ENCODE data around the gene TPCN1.

DNA sequence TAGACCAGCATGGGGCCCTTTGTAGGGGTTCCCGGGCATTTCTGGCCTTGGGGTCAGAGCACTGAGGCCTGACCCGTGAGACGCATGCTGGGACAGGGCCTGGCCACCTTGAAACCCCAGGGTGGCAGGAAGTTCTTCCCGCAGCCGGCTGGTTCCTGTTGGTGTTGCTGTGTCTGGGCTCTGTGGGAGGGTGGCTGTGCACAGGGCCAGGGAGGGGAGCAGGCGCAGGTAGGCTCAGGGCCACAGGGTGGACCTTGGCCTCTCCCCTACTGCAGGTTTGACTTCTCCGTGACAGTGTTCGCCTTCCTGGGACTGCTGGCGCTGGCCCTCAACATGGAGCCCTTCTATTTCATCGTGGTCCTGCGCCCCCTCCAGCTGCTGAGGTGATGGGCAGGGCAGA is 65.4 kb downstream of the TPCN1 start:
- TF ChIP-seq POLR2AphosphoS5 (IDR thresholded peaks at IDR 0.05; ENCODE audit: low read depth) (no peak), EZH2 (IDR thresholded peaks at IDR 0.05; ENCODE audit: low read depth, unreplicated experiment) (no peak), JUNB (IDR thresholded peaks at IDR 0.05; ENCODE audit: unreplicated experiment) (no peak), EZH2phosphoT487 (IDR thresholded peaks at IDR 0.05; ENCODE audit: unreplicated experiment) (no peak), STAT1 (IDR thresholded peaks at IDR 0.05; ENCODE audit: unreplicated experiment) (no peak), CREB1 (CRISPR knock-in tag; IDR thresholded peaks at IDR 0.05; ENCODE audit: low read depth) (no peak), ZNF331 (CRISPR knock-in tag; IDR thresholded peaks at IDR 0.05; ENCODE audit: low read depth) (no peak), NANOG (IDR thresholded peaks at IDR 0.05; ENCODE audit: borderline replicate concordance) (no peak), ZNF114 (CRISPR knock-in tag; IDR thresholded peaks at IDR 0.05) (no peak)
- TF ChIP-seq, protein P1, sequence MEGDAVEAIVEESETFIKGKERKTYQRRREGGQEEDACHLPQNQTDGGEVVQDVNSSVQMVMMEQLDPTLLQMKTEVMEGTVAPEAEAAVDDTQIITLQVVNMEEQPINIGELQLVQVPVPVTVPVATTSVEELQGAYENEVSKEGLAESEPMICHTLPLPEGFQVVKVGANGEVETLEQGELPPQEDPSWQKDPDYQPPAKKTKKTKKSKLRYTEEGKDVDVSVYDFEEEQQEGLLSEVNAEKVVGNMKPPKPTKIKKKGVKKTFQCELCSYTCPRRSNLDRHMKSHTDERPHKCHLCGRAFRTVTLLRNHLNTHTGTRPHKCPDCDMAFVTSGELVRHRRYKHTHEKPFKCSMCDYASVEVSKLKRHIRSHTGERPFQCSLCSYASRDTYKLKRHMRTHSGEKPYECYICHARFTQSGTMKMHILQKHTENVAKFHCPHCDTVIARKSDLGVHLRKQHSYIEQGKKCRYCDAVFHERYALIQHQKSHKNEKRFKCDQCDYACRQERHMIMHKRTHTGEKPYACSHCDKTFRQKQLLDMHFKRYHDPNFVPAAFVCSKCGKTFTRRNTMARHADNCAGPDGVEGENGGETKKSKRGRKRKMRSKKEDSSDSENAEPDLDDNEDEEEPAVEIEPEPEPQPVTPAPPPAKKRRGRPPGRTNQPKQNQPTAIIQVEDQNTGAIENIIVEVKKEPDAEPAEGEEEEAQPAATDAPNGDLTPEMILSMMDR (conservative IDR thresholded peaks at IDR 0.05; ENCODE audit: low read depth in 2 of 2) = no peak
- TF ChIP-seq, protein P2, sequence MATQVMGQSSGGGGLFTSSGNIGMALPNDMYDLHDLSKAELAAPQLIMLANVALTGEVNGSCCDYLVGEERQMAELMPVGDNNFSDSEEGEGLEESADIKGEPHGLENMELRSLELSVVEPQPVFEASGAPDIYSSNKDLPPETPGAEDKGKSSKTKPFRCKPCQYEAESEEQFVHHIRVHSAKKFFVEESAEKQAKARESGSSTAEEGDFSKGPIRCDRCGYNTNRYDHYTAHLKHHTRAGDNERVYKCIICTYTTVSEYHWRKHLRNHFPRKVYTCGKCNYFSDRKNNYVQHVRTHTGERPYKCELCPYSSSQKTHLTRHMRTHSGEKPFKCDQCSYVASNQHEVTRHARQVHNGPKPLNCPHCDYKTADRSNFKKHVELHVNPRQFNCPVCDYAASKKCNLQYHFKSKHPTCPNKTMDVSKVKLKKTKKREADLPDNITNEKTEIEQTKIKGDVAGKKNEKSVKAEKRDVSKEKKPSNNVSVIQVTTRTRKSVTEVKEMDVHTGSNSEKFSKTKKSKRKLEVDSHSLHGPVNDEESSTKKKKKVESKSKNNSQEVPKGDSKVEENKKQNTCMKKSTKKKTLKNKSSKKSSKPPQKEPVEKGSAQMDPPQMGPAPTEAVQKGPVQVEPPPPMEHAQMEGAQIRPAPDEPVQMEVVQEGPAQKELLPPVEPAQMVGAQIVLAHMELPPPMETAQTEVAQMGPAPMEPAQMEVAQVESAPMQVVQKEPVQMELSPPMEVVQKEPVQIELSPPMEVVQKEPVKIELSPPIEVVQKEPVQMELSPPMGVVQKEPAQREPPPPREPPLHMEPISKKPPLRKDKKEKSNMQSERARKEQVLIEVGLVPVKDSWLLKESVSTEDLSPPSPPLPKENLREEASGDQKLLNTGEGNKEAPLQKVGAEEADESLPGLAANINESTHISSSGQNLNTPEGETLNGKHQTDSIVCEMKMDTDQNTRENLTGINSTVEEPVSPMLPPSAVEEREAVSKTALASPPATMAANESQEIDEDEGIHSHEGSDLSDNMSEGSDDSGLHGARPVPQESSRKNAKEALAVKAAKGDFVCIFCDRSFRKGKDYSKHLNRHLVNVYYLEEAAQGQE (IDR thresholded peaks at IDR 0.05; ENCODE audit: unreplicated experiment) = no peak
- TF ChIP-seq, protein P3, sequence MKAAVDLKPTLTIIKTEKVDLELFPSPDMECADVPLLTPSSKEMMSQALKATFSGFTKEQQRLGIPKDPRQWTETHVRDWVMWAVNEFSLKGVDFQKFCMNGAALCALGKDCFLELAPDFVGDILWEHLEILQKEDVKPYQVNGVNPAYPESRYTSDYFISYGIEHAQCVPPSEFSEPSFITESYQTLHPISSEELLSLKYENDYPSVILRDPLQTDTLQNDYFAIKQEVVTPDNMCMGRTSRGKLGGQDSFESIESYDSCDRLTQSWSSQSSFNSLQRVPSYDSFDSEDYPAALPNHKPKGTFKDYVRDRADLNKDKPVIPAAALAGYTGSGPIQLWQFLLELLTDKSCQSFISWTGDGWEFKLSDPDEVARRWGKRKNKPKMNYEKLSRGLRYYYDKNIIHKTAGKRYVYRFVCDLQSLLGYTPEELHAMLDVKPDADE (IDR thresholded peaks at IDR 0.05) = no peak
- TF ChIP-seq, protein P4, sequence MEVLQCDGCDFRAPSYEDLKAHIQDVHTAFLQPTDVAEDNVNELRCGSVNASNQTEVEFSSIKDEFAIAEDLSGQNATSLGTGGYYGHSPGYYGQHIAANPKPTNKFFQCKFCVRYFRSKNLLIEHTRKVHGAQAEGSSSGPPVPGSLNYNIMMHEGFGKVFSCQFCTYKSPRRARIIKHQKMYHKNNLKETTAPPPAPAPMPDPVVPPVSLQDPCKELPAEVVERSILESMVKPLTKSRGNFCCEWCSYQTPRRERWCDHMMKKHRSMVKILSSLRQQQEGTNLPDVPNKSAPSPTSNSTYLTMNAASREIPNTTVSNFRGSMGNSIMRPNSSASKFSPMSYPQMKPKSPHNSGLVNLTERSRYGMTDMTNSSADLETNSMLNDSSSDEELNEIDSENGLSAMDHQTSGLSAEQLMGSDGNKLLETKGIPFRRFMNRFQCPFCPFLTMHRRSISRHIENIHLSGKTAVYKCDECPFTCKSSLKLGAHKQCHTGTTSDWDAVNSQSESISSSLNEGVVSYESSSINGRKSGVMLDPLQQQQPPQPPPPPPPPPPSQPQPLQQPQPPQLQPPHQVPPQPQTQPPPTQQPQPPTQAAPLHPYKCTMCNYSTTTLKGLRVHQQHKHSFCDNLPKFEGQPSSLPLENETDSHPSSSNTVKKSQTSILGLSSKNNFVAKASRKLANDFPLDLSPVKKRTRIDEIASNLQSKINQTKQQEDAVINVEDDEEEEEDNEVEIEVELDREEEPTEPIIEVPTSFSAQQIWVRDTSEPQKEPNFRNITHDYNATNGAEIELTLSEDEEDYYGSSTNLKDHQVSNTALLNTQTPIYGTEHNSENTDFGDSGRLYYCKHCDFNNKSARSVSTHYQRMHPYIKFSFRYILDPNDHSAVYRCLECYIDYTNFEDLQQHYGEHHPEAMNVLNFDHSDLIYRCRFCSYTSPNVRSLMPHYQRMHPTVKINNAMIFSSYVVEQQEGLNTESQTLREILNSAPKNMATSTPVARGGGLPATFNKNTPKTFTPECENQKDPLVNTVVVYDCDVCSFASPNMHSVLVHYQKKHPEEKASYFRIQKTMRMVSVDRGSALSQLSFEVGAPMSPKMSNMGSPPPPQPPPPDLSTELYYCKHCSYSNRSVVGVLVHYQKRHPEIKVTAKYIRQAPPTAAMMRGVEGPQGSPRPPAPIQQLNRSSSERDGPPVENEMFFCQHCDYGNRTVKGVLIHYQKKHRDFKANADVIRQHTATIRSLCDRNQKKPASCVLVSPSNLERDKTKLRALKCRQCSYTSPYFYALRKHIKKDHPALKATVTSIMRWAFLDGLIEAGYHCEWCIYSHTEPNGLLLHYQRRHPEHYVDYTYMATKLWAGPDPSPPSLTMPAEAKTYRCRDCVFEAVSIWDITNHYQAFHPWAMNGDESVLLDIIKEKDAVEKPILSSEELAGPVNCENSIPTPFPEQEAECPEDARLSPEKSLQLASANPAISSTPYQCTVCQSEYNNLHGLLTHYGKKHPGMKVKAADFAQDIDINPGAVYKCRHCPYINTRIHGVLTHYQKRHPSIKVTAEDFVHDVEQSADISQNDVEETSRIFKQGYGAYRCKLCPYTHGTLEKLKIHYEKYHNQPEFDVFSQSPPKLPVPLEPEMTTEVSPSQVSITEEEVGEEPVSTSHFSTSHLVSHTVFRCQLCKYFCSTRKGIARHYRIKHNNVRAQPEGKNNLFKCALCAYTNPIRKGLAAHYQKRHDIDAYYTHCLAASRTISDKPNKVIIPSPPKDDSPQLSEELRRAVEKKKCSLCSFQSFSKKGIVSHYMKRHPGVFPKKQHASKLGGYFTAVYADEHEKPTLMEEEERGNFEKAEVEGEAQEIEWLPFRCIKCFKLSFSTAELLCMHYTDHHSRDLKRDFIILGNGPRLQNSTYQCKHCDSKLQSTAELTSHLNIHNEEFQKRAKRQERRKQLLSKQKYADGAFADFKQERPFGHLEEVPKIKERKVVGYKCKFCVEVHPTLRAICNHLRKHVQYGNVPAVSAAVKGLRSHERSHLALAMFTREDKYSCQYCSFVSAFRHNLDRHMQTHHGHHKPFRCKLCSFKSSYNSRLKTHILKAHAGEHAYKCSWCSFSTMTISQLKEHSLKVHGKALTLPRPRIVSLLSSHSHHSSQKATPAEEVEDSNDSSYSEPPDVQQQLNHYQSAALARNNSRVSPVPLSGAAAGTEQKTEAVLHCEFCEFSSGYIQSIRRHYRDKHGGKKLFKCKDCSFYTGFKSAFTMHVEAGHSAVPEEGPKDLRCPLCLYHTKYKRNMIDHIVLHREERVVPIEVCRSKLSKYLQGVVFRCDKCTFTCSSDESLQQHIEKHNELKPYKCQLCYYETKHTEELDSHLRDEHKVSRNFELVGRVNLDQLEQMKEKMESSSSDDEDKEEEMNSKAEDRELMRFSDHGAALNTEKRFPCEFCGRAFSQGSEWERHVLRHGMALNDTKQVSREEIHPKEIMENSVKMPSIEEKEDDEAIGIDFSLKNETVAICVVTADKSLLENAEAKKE (CRISPR knock-in tag; IDR thresholded peaks at IDR 0.05) = no peak
